Adrenal gland (tissue), 12 donors: ENCODE results near the gene SELENOO. TPM values are rescaled to one million over a fixed set of nuclear protein-coding genes. Genes with fewer than 3 reads are reported as not detected.

ENCODE experiments used
- DNase-seq, 7 donors: peaks; one replicate each; pipeline ENCODE4 v3.0.0-alpha.2; 2019 to 2020
- H3K27ac ChIP-seq, 5 donors: fragments of 200-600 bp; sonication (generic) in 4 of 5; 1 replicate in 3 of 5; 2 replicates in 2 of 5; pipeline versions ENCODE4 v1.5.1 to v1.8.0; 2016 to 2020; ENCODE audit warnings: mild to moderate bottlenecking in 1 of 5
- H3K27me3 ChIP-seq: fragments of 200-600 bp; 2 replicates; pipeline ENCODE4 v1.8.0; 2021
- H3K36me3 ChIP-seq, 2 donors: fragments of 200-600 bp; replicated peaks in 1 of 2; 1 replicate in 1 of 2; 2 replicates in 1 of 2; pipeline versions ENCODE4 v1.5.1 to v1.8.0; 2018 to 2022
- H3K4me1 ChIP-seq, 2 donors: fragments of 200-600 bp; replicated peaks in 1 of 2; 1 replicate in 1 of 2; 2 replicates in 1 of 2; pipeline versions ENCODE4 v1.5.1 to v1.8.0; 2018 to 2021
- H3K4me3 ChIP-seq, 4 donors: fragments of 200-600 bp; sonication (generic) in 3 of 4; one replicate each; pipeline ENCODE4 v1.5.1; 2016 to 2018
- H3K9me3 ChIP-seq, 3 donors: fragments of 200-600 bp; sonication (generic) in 1 of 3; replicated peaks in 1 of 3; 1 replicate in 2 of 3; 2 replicates in 1 of 3; pipeline versions ENCODE4 v1.5.1 to v1.8.0; 2016 to 2021
- CTCF ChIP-seq, 6 experiments: fragments of 450-650 bp in 4 of 6; fragments of 200-600 bp in 2 of 6; sonication (generic) in 1 of 6; IDR thresholded peaks; 1 replicate in 5 of 6; 2 replicates in 1 of 6; pipeline versions ENCODE4 v1.5.1 to v1.8.0; 2016 to 2021; ENCODE audit warnings: antibody characterized with exemption in 6 of 6, mild to moderate bottlenecking in 2 of 6, moderate library complexity in 1 of 6
- POLR2A ChIP-seq, 2 donors: fragments of 450-650 bp; IDR thresholded peaks; one replicate each; pipeline ENCODE4 v1.6.1; 2017; ENCODE audit warnings: antibody characterized with exemption in 2 of 2, mild to moderate bottlenecking in 2 of 2, moderate library complexity in 1 of 2
- WGBS, 4 donors: extraction: QIAGEN DNeasy Blood & Tissue Kit in 2 of 4; methylation state at CpG; one replicate each; pipeline versions ENCODE4 v1.1.5 to v1.1.7; 2013 to 2017; 5-methylcytosine and 5-hydroxymethylcytosine counted together
- intact Hi-C, 2 donors: fragments of 100-400 bp; cut with DNase I; formaldehyde crosslinking; loops; one replicate each; pipeline versions ENCODE4 v1.14.1 to v1.15.0; 2022 to 2023
- polyA plus RNA-seq, 3 donors: library from polyadenylated mRNA; stranded (reverse); fragments of 200-250 nt in 2 of 3; fragments of 350-450 nt in 1 of 3; fragmentation: Illumina TruSeq in 1 of 3; extraction: RNeasy Lipid Tissue Mini Kit (QIAGEN cat#74804) in 1 of 3; gene quantifications; one replicate each; pipeline ENCODE4 v1.2.3, GENCODE V29; 2013 to 2014
- total RNA-seq, 9 donors: library from RNA; depleted of rRNA in 4 of 9; stranded (reverse); fragments of >200 nt in 4 of 9; fragments of 120-200 nt in 1 of 9; fragmentation: NEBNext Ultra II Directional in 1 of 9; extraction: Animal tissue kit (Norgen Biotek cat#: 25700) in 1 of 9; gene quantifications; one replicate each; pipeline versions ENCODE4 v1.1.0 to v1.2.4, GENCODE V29; 2013 to 2023
- donor health status: healthy with polysubstance abuse.
- donor health status: Bipolar disorder and iron deficiency.
- donor health status: DM: yes; HTN: yes; CAD: no.
- donor health status: DM: no; HTN: no; CAD: no.
- donor health status: DM: no; HTN: no; CAD: no.
- donor health status: DM: yes; HTN: yes; CAD: no.

SELENOO gene
- total and polyA plus RNA-seq, 12 donors: 1.9 to 89.0 (median 35.8) TPM

GRCh38 chr22:50264946-50265669 is 64.3 kb downstream of the SELENOO start:
- TF ChIP-seq CTCF (IDR thresholded peaks at IDR 0.05) (no peak), POLR2A (IDR thresholded peaks at IDR 0.05) (no peak)
- no peaks in the 10 kb centered on the region for H3K36me3 ChIP-seq
- no peaks in the 10 kb centered on the region for H3K9me3 ChIP-seq
- DNase-seq: no peak
- H3K4me3 ChIP-seq: no peak overlapping the region
- 80 to 87% (median 84%) methylated on average over 5 to 15 of the region's 15 CpGs for whole genome bisulfite sequencing, 4 donors
- intact Hi-C loops: no loop called here
- no peaks in the 10 kb centered on the region for H3K27me3 ChIP-seq
- H3K27ac ChIP-seq: no peak overlapping the region
- peaks cover 15 to 21% of the 10 kb centered on the region in 2 donors for H3K4me1 ChIP-seq

GRCh38 chr22:50266994-50267393 is 66.2 kb downstream of the SELENOO start:
- H3K36me3 ChIP-seq: no peaks in the 10 kb centered on the region
- intact Hi-C loops: no loop called here
- WGBS, 4 donors: 54 to 74% (median 63%) methylated on average over 14 to 37 of the region's 37 CpGs
- no peak overlapping the region for H3K27ac ChIP-seq
- peaks cover 31 to 38% of the 10 kb centered on the region in 2 donors for H3K4me1 ChIP-seq
- no peak for TF ChIP-seq POLR2A (IDR thresholded peaks at IDR 0.05)
- no peak for TF ChIP-seq CTCF (IDR thresholded peaks at IDR 0.05)
- H3K27me3 ChIP-seq: no peaks in the 10 kb centered on the region
- H3K4me3 ChIP-seq: peak overlapping the region in 1 of 4 donors; percentile 39
- no peak for DNase-seq
- H3K9me3 ChIP-seq: no peaks in the 10 kb centered on the region

Other genes starting within 250 kb of the SELENOO start
- 10 to 100 TPM; 11.3 to 99.2 (median 54.7) TPM for gene PIM3, start 240.2 kb upstream of the SELENOO start, total RNA-seq
- gene PIM3, start 240.2 kb upstream of the SELENOO start, polyA plus RNA-seq: 10 to 100 TPM in 2 of 3 donors, 1 to 10 TPM in 1; 7.2 to 70.0 (median 42.0) TPM
- not detected for gene IL17REL, start 188.2 kb upstream of the SELENOO start, total RNA-seq
- not detected for gene IL17REL, start 188.2 kb upstream of the SELENOO start, polyA plus RNA-seq
- gene TTLL8, start 142.7 kb upstream of the SELENOO start, total RNA-seq: not detected
- gene TTLL8, start 142.7 kb upstream of the SELENOO start, polyA plus RNA-seq: not detected
- under 1 TPM in 1 of 9 donors, not detected in 8; 0.22 TPM for gene MLC1, start 115.6 kb upstream of the SELENOO start, total RNA-seq
- under 1 TPM in 1 of 3 donors, not detected in 2; 0.03 TPM for gene MLC1, start 115.6 kb upstream of the SELENOO start, polyA plus RNA-seq
- under 1 TPM in 5 of 9 donors, not detected in 4; 0.14 to 0.46 (median 0.39) TPM for gene MOV10L1, start 111.0 kb upstream of the SELENOO start, total RNA-seq
- gene MOV10L1, start 111.0 kb upstream of the SELENOO start, polyA plus RNA-seq: under 1 TPM in 2 of 3 donors, not detected in 1; 0.40 to 0.74 TPM
- gene PANX2, start 30.3 kb upstream of the SELENOO start, total RNA-seq: 1 to 10 TPM in 2 of 9 donors, under 1 TPM in 7; 0.26 to 2.6 (median 0.67) TPM
- 1 to 10 TPM in 2 of 3 donors, under 1 TPM in 1; 0.22 to 4.1 (median 2.0) TPM for gene PANX2, start 30.3 kb upstream of the SELENOO start, polyA plus RNA-seq
- 10 to 100 TPM; 13.5 to 46.8 (median 28.6) TPM for gene TRABD, start 15.1 kb upstream of the SELENOO start, total RNA-seq
- gene TRABD, start 15.1 kb upstream of the SELENOO start, polyA plus RNA-seq: 10 to 100 TPM in 2 of 3 donors, 1 to 10 TPM in 1; 3.0 to 79.0 (median 48.9) TPM
- gene TUBGCP6, start 44.0 kb downstream of the SELENOO start, total RNA-seq: 10 to 100 TPM; 20.0 to 64.8 (median 46.8) TPM
- gene TUBGCP6, start 44.0 kb downstream of the SELENOO start, polyA plus RNA-seq: 100 to 1,000 TPM in 2 of 3 donors, 1 to 10 TPM in 1; 8.3 to 171 (median 111) TPM
- 10 to 100 TPM in 8 of 9 donors, 1 to 10 TPM in 1; 9.7 to 72.1 (median 39.1) TPM for gene HDAC10, start 50.3 kb downstream of the SELENOO start, total RNA-seq
- 100 to 1,000 TPM in 1 of 3 donors, 10 to 100 TPM in 1, 1 to 10 TPM in 1; 2.0 to 179 (median 79.3) TPM for gene HDAC10, start 50.3 kb downstream of the SELENOO start, polyA plus RNA-seq
- 1 to 10 TPM; 3.1 to 6.8 (median 5.2) TPM for gene MAPK12, start 60.7 kb downstream of the SELENOO start, total RNA-seq
- gene MAPK12, start 60.7 kb downstream of the SELENOO start, polyA plus RNA-seq: 10 to 100 TPM in 2 of 3 donors, 1 to 10 TPM in 1; 1.7 to 17.1 (median 13.9) TPM
- 1 to 10 TPM; 3.0 to 9.3 (median 6.7) TPM for gene MAPK11, start 69.4 kb downstream of the SELENOO start, total RNA-seq
- 10 to 100 TPM in 2 of 3 donors, 1 to 10 TPM in 1; 2.0 to 29.5 (median 25.1) TPM for gene MAPK11, start 69.4 kb downstream of the SELENOO start, polyA plus RNA-seq
- gene PLXNB2, start 106.6 kb downstream of the SELENOO start, total RNA-seq: 100 to 1,000 TPM in 8 of 9 donors, 10 to 100 TPM in 1; 12.4 to 412 (median 324) TPM
- 100 to 1,000 TPM in 2 of 3 donors, 10 to 100 TPM in 1; 38.1 to 431 (median 268) TPM for gene PLXNB2, start 106.6 kb downstream of the SELENOO start, polyA plus RNA-seq
- 10 to 100 TPM in 2 of 9 donors, 1 to 10 TPM in 7; 1.8 to 16.9 (median 8.0) TPM for gene DENND6B, start 126.0 kb downstream of the SELENOO start, total RNA-seq
- gene DENND6B, start 126.0 kb downstream of the SELENOO start, polyA plus RNA-seq: 10 to 100 TPM in 2 of 3 donors, 1 to 10 TPM in 1; 2.5 to 32.7 (median 21.7) TPM
- gene PPP6R2, start 142.3 kb downstream of the SELENOO start, total RNA-seq: 100 to 1,000 TPM in 1 of 9 donors, 10 to 100 TPM in 8; 35.5 to 104 (median 65.3) TPM
- gene PPP6R2, start 142.3 kb downstream of the SELENOO start, polyA plus RNA-seq: 100 to 1,000 TPM in 1 of 3 donors, 10 to 100 TPM in 2; 19.6 to 129 (median 84.7) TPM